GM23338 (cell line): ENCODE data around the gene TMEM175. TPM values are rescaled to one million over a fixed set of nuclear protein-coding genes. Genes with fewer than 3 reads are reported as not detected.

ENCODE experiments used
- ATAC-seq: fragments of 200-7000 bp; cut with Tn5 transposase; 3 replicates; pipeline ENCODE4 v1.9.1; 2020
- DNase-seq: peaks from one replicate; pipeline ENCODE4 v3.0.0-alpha.2; 2015; ENCODE audit warnings: low spot score
- H2AFZ ChIP-seq: fragments of 200-600 bp; sonication (generic); 2 replicates; pipeline ENCODE4 v1.8.0; 2016; ENCODE audit warnings: antibody characterized with exemption, mild to moderate bottlenecking, moderate library complexity
- H3F3A ChIP-seq: fragments of 200-600 bp; sonication (generic); replicated peaks from 2 replicates; pipeline ENCODE4 v1.8.0; 2017; ENCODE audit warnings: antibody characterized with exemption, mixed run types, low read depth
- H3K27ac ChIP-seq: fragments of 200-600 bp; sonication (generic); 2 replicates; pipeline ENCODE4 v1.6.1; 2016; ENCODE audit warnings: low read depth
- H3K27me3 ChIP-seq: fragments of 200-600 bp; sonication (generic); 2 replicates; pipeline ENCODE4 v1.8.0; 2016; ENCODE audit warnings: mild to moderate bottlenecking, mixed run types, moderate library complexity; ENCODE audit not compliant: insufficient read depth
- H3K36me3 ChIP-seq: fragments of 200-600 bp; sonication (generic); 2 replicates; pipeline ENCODE4 v1.8.0; 2016; ENCODE audit warnings: mild to moderate bottlenecking; ENCODE audit not compliant: insufficient read depth
- H3K4me1 ChIP-seq: fragments of 200-600 bp; sonication (generic); 2 replicates; pipeline ENCODE4 v1.8.0; 2016; ENCODE audit warnings: mild to moderate bottlenecking, moderate library complexity; ENCODE audit not compliant: insufficient read depth
- H3K4me2 ChIP-seq: fragments of 200-600 bp; sonication (generic); 2 replicates; pipeline ENCODE4 v1.7.1; 2017; ENCODE audit warnings: mixed run types
- H3K4me3 ChIP-seq: fragments of 200-600 bp; sonication (generic); 2 replicates; pipeline ENCODE4 v1.6.1; 2016; ENCODE audit warnings: mixed run types
- H3K79me2 ChIP-seq: fragments of 200-600 bp; sonication (generic); replicated peaks from 2 replicates; pipeline ENCODE4 v1.8.0; 2017; ENCODE audit warnings: mild to moderate bottlenecking; ENCODE audit not compliant: insufficient read depth
- H3K9me2 ChIP-seq: fragments of 200-600 bp; sonication (generic); 2 replicates; pipeline ENCODE4 v1.8.0; 2017; ENCODE audit not compliant: insufficient read depth
- H4K20me1 ChIP-seq: fragments of 200-600 bp; sonication (generic); replicated peaks from 2 replicates; pipeline ENCODE4 v1.8.0; 2017; ENCODE audit warnings: mild to moderate bottlenecking; ENCODE audit not compliant: insufficient read depth
- H3K27ac Mint-ChIP-seq: 2 replicates; pipeline ENCODE4 v1.8.0; 2020; ENCODE audit warnings: inconsistent platforms, mild to moderate bottlenecking, moderate library complexity, mixed read lengths
- H3K27me3 Mint-ChIP-seq: 3 replicates; pipeline ENCODE4 v1.8.0; 2022; ENCODE audit warnings: low read depth, mild to moderate bottlenecking, moderate library complexity, mixed read lengths, inconsistent platforms; ENCODE audit not compliant: insufficient read depth, poor library complexity
- H3K36me3 Mint-ChIP-seq: 3 replicates; pipeline ENCODE4 v1.8.0; 2021; ENCODE audit warnings: low read depth, mild to moderate bottlenecking, inconsistent platforms, moderate library complexity, mixed read lengths
- H3K4me1 Mint-ChIP-seq: 3 replicates; pipeline ENCODE4 v1.8.0; 2020; ENCODE audit warnings: mild to moderate bottlenecking, inconsistent platforms, mixed read lengths
- H3K4me3 Mint-ChIP-seq: 3 replicates; pipeline ENCODE4 v1.8.0; 2021; ENCODE audit warnings: moderate library complexity, mild to moderate bottlenecking, inconsistent platforms, mixed read lengths
- H3K9me3 Mint-ChIP-seq: 3 replicates; pipeline ENCODE4 v1.8.0; 2020; ENCODE audit warnings: moderate library complexity, mild to moderate bottlenecking, inconsistent platforms, mixed read lengths
- CREB1 ChIP-seq: fragments of 250-450 bp; sonication (Bioruptor Pico); IDR thresholded peaks from 2 replicates; pipeline ENCODE4 v1.5.0; 2020; ENCODE audit warnings: low read depth, mild to moderate bottlenecking, moderate library complexity
- CTCF ChIP-seq, 2 experiments: fragments of 200-600 bp in 1 of 2; sonication (generic) in 1 of 2; conservative IDR thresholded peaks; 2 replicates each; pipeline versions ENCODE4 v1.5.1 to v1.6.1; 2016 to 2017; ENCODE audit warnings: antibody characterized with exemption in 2 of 2, low read depth in 2 of 2, mild to moderate bottlenecking in 2 of 2, moderate library complexity in 1 of 2
- EZH2phosphoT487 ChIP-seq: fragments of 200-600 bp; sonication (generic); IDR thresholded peaks from one replicate; pipeline ENCODE4 v1.8.1; 2018; ENCODE audit warnings: antibody characterized with exemption; ENCODE audit not compliant: unreplicated experiment
- JUNB ChIP-seq: IDR thresholded peaks from one replicate; pipeline ENCODE4 v1.6.1; 2016; ENCODE audit warnings: antibody characterized with exemption; ENCODE audit not compliant: unreplicated experiment
- NANOG ChIP-seq: IDR thresholded peaks from 2 replicates; pipeline ENCODE4 v1.6.1; 2016; ENCODE audit warnings: antibody characterized with exemption, borderline replicate concordance
- POLR2AphosphoS5 ChIP-seq: IDR thresholded peaks from 2 replicates; pipeline ENCODE4 v1.6.1; 2016; ENCODE audit warnings: antibody characterized with exemption, low read depth
- STAT1 ChIP-seq: IDR thresholded peaks from one replicate; pipeline ENCODE4 v1.6.1; 2016; ENCODE audit warnings: antibody characterized with exemption; ENCODE audit not compliant: unreplicated experiment
- polyA plus RNA-seq: library from polyadenylated mRNA; unstranded; fragments of >200 nt; fragmentation: Nextera tagmentation; extraction: Ambion mirVana; gene quantifications from 2 replicates; pipeline ENCODE4 v1.2.1, GENCODE V29; 2016
- total RNA-seq: library from RNA; depleted of rRNA; stranded (reverse); fragments of >200 nt; shearing (Covaris generic); gene quantifications from 2 replicates; pipeline ENCODE4 v1.2.3, GENCODE V29; 2014
- TF ChIP-seq, protein P1 (sequence below): fragments of 250-450 bp; sonication (Bioruptor Pico); IDR thresholded peaks from 2 replicates; pipeline ENCODE4 v1.5.0; 2020; ENCODE audit warnings: mild to moderate bottlenecking, moderate library complexity
- TF ChIP-seq, protein P2 (sequence below): IDR thresholded peaks from 2 replicates; pipeline ENCODE4 v1.6.1; 2016; ENCODE audit warnings: antibody characterized with exemption

The TMEM175 gene
- total and polyA plus RNA-seq, 2 experiments from 2014 or later = 8.0 to 11.4 TPM

DNA sequence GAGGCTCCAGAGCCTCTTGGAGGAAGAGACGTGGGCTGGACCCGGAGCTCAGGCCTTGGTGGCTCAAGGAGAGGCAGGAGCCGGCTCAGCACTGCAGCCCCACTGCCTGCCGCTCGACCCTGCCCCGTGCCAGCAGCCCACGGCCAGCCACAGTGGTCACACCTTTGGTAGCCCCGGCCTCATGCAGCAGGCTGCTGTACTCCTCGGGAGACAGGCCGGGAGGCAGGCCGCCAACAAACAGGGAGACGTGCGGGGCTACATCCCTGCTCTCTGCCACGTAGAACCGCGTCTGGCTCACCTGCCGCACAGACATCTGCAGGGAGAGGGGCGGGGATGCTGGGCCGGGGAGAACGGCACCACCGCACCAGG lies 33.5 kb downstream of the TMEM175 start (continued):
- TF ChIP-seq, protein P1, sequence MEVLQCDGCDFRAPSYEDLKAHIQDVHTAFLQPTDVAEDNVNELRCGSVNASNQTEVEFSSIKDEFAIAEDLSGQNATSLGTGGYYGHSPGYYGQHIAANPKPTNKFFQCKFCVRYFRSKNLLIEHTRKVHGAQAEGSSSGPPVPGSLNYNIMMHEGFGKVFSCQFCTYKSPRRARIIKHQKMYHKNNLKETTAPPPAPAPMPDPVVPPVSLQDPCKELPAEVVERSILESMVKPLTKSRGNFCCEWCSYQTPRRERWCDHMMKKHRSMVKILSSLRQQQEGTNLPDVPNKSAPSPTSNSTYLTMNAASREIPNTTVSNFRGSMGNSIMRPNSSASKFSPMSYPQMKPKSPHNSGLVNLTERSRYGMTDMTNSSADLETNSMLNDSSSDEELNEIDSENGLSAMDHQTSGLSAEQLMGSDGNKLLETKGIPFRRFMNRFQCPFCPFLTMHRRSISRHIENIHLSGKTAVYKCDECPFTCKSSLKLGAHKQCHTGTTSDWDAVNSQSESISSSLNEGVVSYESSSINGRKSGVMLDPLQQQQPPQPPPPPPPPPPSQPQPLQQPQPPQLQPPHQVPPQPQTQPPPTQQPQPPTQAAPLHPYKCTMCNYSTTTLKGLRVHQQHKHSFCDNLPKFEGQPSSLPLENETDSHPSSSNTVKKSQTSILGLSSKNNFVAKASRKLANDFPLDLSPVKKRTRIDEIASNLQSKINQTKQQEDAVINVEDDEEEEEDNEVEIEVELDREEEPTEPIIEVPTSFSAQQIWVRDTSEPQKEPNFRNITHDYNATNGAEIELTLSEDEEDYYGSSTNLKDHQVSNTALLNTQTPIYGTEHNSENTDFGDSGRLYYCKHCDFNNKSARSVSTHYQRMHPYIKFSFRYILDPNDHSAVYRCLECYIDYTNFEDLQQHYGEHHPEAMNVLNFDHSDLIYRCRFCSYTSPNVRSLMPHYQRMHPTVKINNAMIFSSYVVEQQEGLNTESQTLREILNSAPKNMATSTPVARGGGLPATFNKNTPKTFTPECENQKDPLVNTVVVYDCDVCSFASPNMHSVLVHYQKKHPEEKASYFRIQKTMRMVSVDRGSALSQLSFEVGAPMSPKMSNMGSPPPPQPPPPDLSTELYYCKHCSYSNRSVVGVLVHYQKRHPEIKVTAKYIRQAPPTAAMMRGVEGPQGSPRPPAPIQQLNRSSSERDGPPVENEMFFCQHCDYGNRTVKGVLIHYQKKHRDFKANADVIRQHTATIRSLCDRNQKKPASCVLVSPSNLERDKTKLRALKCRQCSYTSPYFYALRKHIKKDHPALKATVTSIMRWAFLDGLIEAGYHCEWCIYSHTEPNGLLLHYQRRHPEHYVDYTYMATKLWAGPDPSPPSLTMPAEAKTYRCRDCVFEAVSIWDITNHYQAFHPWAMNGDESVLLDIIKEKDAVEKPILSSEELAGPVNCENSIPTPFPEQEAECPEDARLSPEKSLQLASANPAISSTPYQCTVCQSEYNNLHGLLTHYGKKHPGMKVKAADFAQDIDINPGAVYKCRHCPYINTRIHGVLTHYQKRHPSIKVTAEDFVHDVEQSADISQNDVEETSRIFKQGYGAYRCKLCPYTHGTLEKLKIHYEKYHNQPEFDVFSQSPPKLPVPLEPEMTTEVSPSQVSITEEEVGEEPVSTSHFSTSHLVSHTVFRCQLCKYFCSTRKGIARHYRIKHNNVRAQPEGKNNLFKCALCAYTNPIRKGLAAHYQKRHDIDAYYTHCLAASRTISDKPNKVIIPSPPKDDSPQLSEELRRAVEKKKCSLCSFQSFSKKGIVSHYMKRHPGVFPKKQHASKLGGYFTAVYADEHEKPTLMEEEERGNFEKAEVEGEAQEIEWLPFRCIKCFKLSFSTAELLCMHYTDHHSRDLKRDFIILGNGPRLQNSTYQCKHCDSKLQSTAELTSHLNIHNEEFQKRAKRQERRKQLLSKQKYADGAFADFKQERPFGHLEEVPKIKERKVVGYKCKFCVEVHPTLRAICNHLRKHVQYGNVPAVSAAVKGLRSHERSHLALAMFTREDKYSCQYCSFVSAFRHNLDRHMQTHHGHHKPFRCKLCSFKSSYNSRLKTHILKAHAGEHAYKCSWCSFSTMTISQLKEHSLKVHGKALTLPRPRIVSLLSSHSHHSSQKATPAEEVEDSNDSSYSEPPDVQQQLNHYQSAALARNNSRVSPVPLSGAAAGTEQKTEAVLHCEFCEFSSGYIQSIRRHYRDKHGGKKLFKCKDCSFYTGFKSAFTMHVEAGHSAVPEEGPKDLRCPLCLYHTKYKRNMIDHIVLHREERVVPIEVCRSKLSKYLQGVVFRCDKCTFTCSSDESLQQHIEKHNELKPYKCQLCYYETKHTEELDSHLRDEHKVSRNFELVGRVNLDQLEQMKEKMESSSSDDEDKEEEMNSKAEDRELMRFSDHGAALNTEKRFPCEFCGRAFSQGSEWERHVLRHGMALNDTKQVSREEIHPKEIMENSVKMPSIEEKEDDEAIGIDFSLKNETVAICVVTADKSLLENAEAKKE (CRISPR knock-in tag) = no peak
- TF ChIP-seq, protein P2, sequence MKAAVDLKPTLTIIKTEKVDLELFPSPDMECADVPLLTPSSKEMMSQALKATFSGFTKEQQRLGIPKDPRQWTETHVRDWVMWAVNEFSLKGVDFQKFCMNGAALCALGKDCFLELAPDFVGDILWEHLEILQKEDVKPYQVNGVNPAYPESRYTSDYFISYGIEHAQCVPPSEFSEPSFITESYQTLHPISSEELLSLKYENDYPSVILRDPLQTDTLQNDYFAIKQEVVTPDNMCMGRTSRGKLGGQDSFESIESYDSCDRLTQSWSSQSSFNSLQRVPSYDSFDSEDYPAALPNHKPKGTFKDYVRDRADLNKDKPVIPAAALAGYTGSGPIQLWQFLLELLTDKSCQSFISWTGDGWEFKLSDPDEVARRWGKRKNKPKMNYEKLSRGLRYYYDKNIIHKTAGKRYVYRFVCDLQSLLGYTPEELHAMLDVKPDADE = no peak

DNA sequence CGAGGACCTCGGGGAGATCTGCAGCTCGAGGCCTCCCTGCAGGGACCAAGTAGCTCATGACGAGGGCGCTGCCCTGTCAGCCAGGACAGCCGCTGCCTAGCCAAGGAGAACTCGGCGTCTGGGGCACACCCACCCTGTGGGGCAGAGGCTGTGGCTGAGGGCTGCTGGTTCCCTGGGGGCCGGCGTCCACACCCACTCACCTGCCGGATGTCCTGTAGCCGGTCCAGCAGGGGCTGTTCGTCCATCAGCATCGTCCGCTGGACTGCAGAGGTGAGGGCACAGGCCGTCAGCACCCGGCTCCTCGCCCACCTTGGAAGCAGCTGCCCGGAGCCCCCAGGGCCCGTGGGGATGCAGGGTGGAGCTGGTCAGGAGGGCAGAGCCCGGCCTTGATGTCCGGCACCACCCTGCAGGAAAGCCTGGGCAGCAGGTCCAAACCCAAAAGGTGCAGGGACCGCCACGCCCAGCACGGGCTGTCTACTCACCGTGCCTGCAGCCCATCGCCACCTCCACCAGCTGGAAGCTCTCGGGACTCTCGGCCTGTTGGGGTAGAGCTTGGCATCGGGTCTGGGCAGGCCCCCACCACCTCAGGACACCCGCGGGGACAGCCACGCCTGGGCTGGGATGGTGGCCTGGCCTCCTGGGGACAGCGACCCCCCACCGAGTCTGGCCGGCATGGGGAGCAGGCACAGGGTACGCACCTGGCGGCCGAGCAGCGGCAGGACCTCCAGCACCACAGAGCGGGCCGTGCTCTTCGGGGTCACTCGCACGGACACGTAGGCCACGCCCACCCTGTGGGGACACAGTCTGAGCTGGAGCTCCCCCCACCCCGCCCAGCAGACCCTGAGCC lies 34.2 kb downstream of the TMEM175 start:
- no peaks in the 10 kb centered on the region for H3K36me3 ChIP-seq
- H3K9me2 ChIP-seq = no peaks in the 10 kb centered on the region
- peak overlapping the region; percentile 58; the same call in 1 of the 2 replicates for H3K4me3 ChIP-seq
- H3K27me3 Mint-ChIP-seq = peaks cover 20% of the 10 kb centered on the region
- H3K4me1 Mint-ChIP-seq = no peaks in the 10 kb centered on the region
- no peak overlapping the region for H2AFZ ChIP-seq
- DNase-seq (no peak), ATAC-seq (peak; percentile 4; the same call in 2 of the 3 replicates)
- H3K27me3 ChIP-seq = peaks cover 10% of the 10 kb centered on the region; the same call in 1 of the 2 replicates
- no peaks in the 10 kb centered on the region for H3K9me3 Mint-ChIP-seq
- 0 out of 3 replicates have a peak overlapping the region, but pooled peaks have one; percentile 14 for H3K4me3 Mint-ChIP-seq
- no peaks in the 10 kb centered on the region; the same call in 1 of the 2 replicates for H3F3A ChIP-seq
- no peak for TF ChIP-seq CREB1 (CRISPR knock-in tag)
- TF ChIP-seq CTCF (conservative IDR thresholded peaks at IDR 0.05; ENCODE audit: low read depth in 2 of 2) = no peak
- no peak for TF ChIP-seq JUNB
- TF ChIP-seq NANOG = no peak
- no peak for TF ChIP-seq STAT1
- no peak for TF ChIP-seq POLR2AphosphoS5
- no peak for TF ChIP-seq EZH2phosphoT487
- no peak overlapping the region; the same call in 1 of the 2 replicates for H3K4me2 ChIP-seq
- no peak overlapping the region for H3K27ac ChIP-seq
- H3K4me1 ChIP-seq = no peaks in the 10 kb centered on the region
- H3K36me3 Mint-ChIP-seq = no peaks in the 10 kb centered on the region
- no peak overlapping the region for H3K27ac Mint-ChIP-seq
- no peaks in the 10 kb centered on the region for H3K79me2 ChIP-seq
- no peaks in the 10 kb centered on the region for H4K20me1 ChIP-seq
